ENCODE results near the gene COPZ1. TPM values are rescaled to one million over a fixed set of nuclear protein-coding genes. Genes with fewer than 3 reads are reported as not detected.

The COPZ1 gene
- total and polyA plus RNA-seq, 2 donors (not counting 3 experiments of a cell fraction or from before 2014, with no cell fraction given), result 143 to 174 TPM

DNA sequence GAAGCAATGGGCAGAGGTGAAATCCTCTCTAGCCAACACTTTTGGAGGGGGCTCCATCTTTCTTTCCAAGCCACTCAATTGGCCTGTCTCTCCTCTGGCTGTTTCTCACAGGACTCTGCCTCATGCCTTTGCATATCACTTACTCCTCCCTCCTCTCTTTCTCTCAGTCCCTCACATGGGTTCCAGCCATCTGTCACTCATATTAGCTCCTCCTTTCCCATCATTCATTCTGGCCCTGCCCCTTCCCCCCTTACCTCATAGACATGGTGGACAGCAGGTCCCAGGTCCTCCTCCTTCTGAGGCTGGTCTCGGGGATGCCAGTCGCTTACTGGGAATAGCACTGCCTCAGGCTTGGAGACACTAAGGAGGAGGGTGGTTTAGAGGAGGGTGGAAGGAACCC lies 76.2 kb downstream of the COPZ1 start:
- Histone ChIP-seq H3K9ac (replicated peaks; ENCODE audit: extremely low read depth, insufficient read depth, low read length) (no peak overlapping the region), H3K36me3 (ENCODE audit: control insufficient read depth in 2 of 2, extremely low read depth in 1 of 2, insufficient read depth in 2 of 2, low read length in 2 of 2) (peaks cover 85 to 87% of the 10 kb centered on the region in 2 experiments), H3K4me2 (ENCODE audit: insufficient read depth, low read length) (no peak overlapping the region), H3K4me1 (ENCODE audit: control insufficient read depth, extremely low read depth, insufficient read depth, low read length) (no peaks in the 10 kb centered on the region), H3K4me3 (replicated peaks in 1 of 3; ENCODE audit: insufficient read depth in 1 of 3, low read depth in 1 of 3, low read length in 3 of 3) (no peak overlapping the region), H3K27me3 (ENCODE audit: control insufficient read depth in 2 of 2, insufficient read depth in 2 of 2, low read length in 2 of 2) (no peaks in the 10 kb centered on the region), H3K9me3 (replicated peaks; ENCODE audit: control insufficient read depth, insufficient read depth, low read length) (no peaks in the 10 kb centered on the region), H3K79me2 (ENCODE audit: control insufficient read depth, insufficient read depth, low read length) (peaks cover 59% of the 10 kb centered on the region), H2AFZ (ENCODE audit: low read depth, low read length) (no peak overlapping the region), H3K27ac (ENCODE audit: insufficient read depth, low read depth, low read length) (no peak overlapping the region), H3K9me1 (replicated peaks; ENCODE audit: control insufficient read depth, extremely low read depth, insufficient read depth, low read length) (no peaks in the 10 kb centered on the region), H4K20me1 (replicated peaks; ENCODE audit: control insufficient read depth, extremely low read depth, insufficient read depth, low read length) (peaks cover 2% of the 10 kb centered on the region)
- FAIRE-seq (no peak), DNase-seq (ENCODE audit: low read depth, low spot score) (no peak)
- BruUV-seq (replicated peaks), result no TSS peak
- ChIA-PET CTCF (interaction anchor here (2.4 to 12.1 kb wide), 5 partner anchors 11 to 41 kb away, joined by 13 to 517 read pairs (median 95); partner anchors contain the start of gene ITGA5), POLR2A (interaction anchor here (2.0 kb wide), 1 partner anchor 31 kb away, joined by 15 read pairs; no protein-coding TSS in a partner anchor)
- intact Hi-C loops (cut with micrococcal nuclease) (no loop called here), dilution Hi-C loops (cut with MboI; ENCODE audit: extremely low pct_ligation_motif_present, low sequenced_read_pairs) (no loop called here)
- TF ChIP-seq, protein P1, sequence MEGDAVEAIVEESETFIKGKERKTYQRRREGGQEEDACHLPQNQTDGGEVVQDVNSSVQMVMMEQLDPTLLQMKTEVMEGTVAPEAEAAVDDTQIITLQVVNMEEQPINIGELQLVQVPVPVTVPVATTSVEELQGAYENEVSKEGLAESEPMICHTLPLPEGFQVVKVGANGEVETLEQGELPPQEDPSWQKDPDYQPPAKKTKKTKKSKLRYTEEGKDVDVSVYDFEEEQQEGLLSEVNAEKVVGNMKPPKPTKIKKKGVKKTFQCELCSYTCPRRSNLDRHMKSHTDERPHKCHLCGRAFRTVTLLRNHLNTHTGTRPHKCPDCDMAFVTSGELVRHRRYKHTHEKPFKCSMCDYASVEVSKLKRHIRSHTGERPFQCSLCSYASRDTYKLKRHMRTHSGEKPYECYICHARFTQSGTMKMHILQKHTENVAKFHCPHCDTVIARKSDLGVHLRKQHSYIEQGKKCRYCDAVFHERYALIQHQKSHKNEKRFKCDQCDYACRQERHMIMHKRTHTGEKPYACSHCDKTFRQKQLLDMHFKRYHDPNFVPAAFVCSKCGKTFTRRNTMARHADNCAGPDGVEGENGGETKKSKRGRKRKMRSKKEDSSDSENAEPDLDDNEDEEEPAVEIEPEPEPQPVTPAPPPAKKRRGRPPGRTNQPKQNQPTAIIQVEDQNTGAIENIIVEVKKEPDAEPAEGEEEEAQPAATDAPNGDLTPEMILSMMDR (IDR thresholded peaks at IDR 0.05; ENCODE audit: extremely low read depth in 1 of 2, insufficient read depth in 1 of 2, low read depth in 1 of 2, low read length in 2 of 2), result no peak
- no peak for TF ChIP-seq MYC (IDR thresholded peaks at IDR 0.05; ENCODE audit: low read depth, low read length)
- TF ChIP-seq, protein P2, sequence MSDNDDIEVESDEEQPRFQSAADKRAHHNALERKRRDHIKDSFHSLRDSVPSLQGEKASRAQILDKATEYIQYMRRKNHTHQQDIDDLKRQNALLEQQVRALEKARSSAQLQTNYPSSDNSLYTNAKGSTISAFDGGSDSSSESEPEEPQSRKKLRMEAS (IDR thresholded peaks at IDR 0.05; ENCODE audit: insufficient read depth, insufficient read length), result no peak
- TF ChIP-seq POLR2AphosphoS5 (IDR thresholded peaks at IDR 0.05; ENCODE audit: insufficient read depth, low read depth, low read length), result no peak
- no peak for TF ChIP-seq EZH2 (IDR thresholded peaks at IDR 0.05; ENCODE audit: borderline replicate concordance, low read depth, low read length, severe bottlenecking)
- TF ChIP-seq JUN (IDR thresholded peaks at IDR 0.05; ENCODE audit: borderline replicate concordance, insufficient read depth, insufficient read length, low read depth), result no peak
- TF ChIP-seq GATA2 (IDR thresholded peaks at IDR 0.05; ENCODE audit: insufficient read depth, insufficient read length, low read depth, low read length), result no peak

MicroRNAs within 50 kb of the gene (microRNA counts, 767-probe panel; counts per million panel counts)
- 723 counts per million, percentile 96 among the panel's probes with 10 or more counts for microRNA hsa-miR-148b-3p

Small RNA genes lying within 50 kb of the gene (microRNA-seq; reads per million reads assigned to microRNA genes)
- gene MIR148B (ENCODE audit: borderline number of aligned reads, borderline replicate concordance), result 175 reads per million, percentile 64 among the genes with 10 or more reads in this experiment

Small RNA genes lying within 50 kb of the gene (small RNA-seq; reads per million reads assigned to genes)
- gene MIR148B (ENCODE audit: insufficient read depth, insufficient read length, low read depth, low replicate concordance) (41.8 reads per million, percentile 90 among the genes with 10 or more reads in this experiment), gene RN7SL744P (ENCODE audit: insufficient read depth, insufficient read length, low read depth, low replicate concordance) (not detected), gene RNU6-950P (ENCODE audit: insufficient read depth, insufficient read length, low read depth, low replicate concordance) (not detected)

Other genes starting within 250 kb of the COPZ1 start
- 17.5 and 17.8 TPM in 2 replicates for gene SMUG1, start 136.1 kb upstream of the COPZ1 start, total RNA-seq
- 36.4 and 41.6 TPM in 2 replicates for gene SMUG1, start 136.1 kb upstream of the COPZ1 start, polyA plus RNA-seq
- gene CBX5, start 45.0 kb upstream of the COPZ1 start, total RNA-seq, result 111 TPM in 2 replicates
- 20.4 and 22.8 TPM in 2 replicates for gene CBX5, start 45.0 kb upstream of the COPZ1 start, polyA plus RNA-seq
- gene HNRNPA1, start 44.4 kb upstream of the COPZ1 start, total RNA-seq, result 1,437 and 1,470 TPM in 2 replicates
- 340 and 566 TPM in 2 replicates for gene HNRNPA1, start 44.4 kb upstream of the COPZ1 start, polyA plus RNA-seq
- not detected in 2 replicates for gene NFE2, start 24.1 kb upstream of the COPZ1 start, total RNA-seq
- gene NFE2, start 24.1 kb upstream of the COPZ1 start, polyA plus RNA-seq, result not detected in 2 replicates
- not detected in 2 replicates for gene GPR84, start 39.4 kb downstream of the COPZ1 start, total RNA-seq
- 0.08 TPM in 1 of 2 replicates, not detected in the other for gene GPR84, start 39.4 kb downstream of the COPZ1 start, polyA plus RNA-seq
- gene ZNF385A, start 59.6 kb downstream of the COPZ1 start, total RNA-seq, result 7.9 and 9.6 TPM in 2 replicates
- gene ZNF385A, start 59.6 kb downstream of the COPZ1 start, polyA plus RNA-seq, result 1.6 and 2.3 TPM in 2 replicates
- 938 and 994 TPM in 2 replicates for gene ITGA5, start 94.1 kb downstream of the COPZ1 start, total RNA-seq
- gene ITGA5, start 94.1 kb downstream of the COPZ1 start, polyA plus RNA-seq, result 657 and 731 TPM in 2 replicates
- gene GTSF1, start 148.5 kb downstream of the COPZ1 start, total RNA-seq, result not detected in 2 replicates
- gene GTSF1, start 148.5 kb downstream of the COPZ1 start, polyA plus RNA-seq, result 14.1 and 15.4 TPM in 2 replicates
- gene NCKAP1L, start 172.6 kb downstream of the COPZ1 start, total RNA-seq, result 0.07 and 0.09 TPM in 2 replicates
- 0.13 and 0.17 TPM in 2 replicates for gene NCKAP1L, start 172.6 kb downstream of the COPZ1 start, polyA plus RNA-seq
- not detected in 2 replicates for gene PDE1B, start 224.5 kb downstream of the COPZ1 start, total RNA-seq
- not detected in 2 replicates for gene PDE1B, start 224.5 kb downstream of the COPZ1 start, polyA plus RNA-seq

Data from endothelial cell of umbilical vein (primary cell).